Measurements from ENCODE around the gene NFX1.
"Not testable (repeated sequence)": the region's sequence is repeated elsewhere in the genome, so short reads cannot be mapped to it uniquely, and the experiment has no call there.

The NFX1 gene

DNA sequence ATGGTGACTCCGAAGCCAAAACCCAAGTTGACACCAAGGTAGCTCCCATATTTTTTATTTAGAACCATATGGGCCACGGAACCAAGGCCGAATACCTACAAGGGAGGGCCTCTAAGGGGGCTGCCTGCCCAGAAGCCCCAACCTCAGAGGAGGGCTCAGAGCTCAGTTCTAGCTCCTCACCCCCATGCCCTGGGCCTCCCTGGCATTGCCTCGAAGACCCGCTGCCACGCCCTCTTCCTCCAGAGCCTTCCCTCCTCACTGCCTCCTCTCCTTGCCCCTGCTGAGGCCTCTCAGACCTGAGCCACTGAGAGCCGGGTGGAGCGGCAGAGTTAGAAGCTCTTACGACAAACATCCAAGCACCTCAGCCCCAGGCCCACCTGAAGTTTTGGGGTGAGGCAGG lies 96.7 kb downstream of the NFX1 start:
- not testable (repeated sequence) for H3K4me1 ChIP-seq (ENCODE audit: control insufficient read depth, insufficient read depth, low read length, poor library complexity, severe bottlenecking); H3K27ac ChIP-seq (ENCODE audit: low read depth, low read length, severe bottlenecking); H3K9me3 ChIP-seq (ENCODE audit: control insufficient read depth, low read length); H3K4me3 ChIP-seq (ENCODE audit: extremely low read depth, insufficient read depth, low read length, poor library complexity, severe bottlenecking); H3K36me3 ChIP-seq (ENCODE audit: control insufficient read depth, insufficient read depth, low read length)
- WGBS, 2 experiments (ENCODE audit: insufficient coverage in 2 of 2), result 94% methylated on average over 3 of the region's 9 CpGs; no CpG with 5 or more reads in 1 of the 2 experiments

DNA sequence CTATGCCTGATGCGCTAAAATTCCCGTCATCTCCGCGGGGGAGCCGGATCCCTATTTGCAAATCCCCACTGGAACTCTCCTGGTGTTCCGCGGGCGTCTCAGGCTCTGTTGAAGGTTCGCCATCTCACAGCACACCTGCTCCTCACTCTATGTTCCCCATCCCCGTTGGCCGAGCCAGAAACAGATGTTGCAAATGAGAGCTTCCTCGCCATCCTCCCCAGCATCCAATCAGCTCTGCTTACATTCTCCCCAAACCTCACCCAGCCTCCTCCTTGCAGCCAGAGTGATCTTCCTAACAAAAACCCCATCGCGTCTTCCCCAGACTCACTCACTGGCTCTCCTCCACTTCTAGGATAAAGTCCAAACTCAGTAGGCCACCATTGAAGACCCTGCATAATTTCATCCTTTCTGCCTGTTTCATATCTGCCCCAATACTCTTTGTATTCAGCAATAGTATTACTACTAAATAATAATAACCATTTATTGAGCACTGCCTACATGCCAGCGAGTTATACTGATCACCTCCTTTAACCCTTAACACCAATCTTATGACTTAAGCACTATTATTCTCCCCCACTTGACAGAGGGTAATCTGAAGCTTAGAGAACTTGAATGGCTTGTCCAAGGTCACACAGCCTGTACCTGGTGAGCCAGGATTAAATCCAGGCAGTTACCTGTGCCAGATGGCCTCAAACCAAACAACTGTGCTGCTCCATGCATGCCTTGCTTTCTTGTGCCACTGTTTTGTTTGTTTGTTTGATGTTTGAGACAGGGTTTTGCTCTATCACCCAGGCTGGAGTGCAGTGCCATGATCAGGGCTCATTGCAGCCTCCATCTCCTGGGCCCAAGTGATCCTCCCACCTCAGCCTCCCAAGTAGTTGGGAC lies 98.0 kb downstream of the NFX1 start:
- 69 to 71% methylated on average over 14 of the region's 15 CpGs for WGBS, 2 experiments (ENCODE audit: insufficient coverage in 2 of 2)
- no peaks in the 10 kb centered on the region for H3K36me3 ChIP-seq (ENCODE audit: control insufficient read depth, insufficient read depth, low read length)
- no peaks in the 10 kb centered on the region for H3K9me3 ChIP-seq (ENCODE audit: control insufficient read depth, low read length)
- H3K4me1 ChIP-seq (ENCODE audit: control insufficient read depth, insufficient read depth, low read length, poor library complexity, severe bottlenecking), result no peaks in the 10 kb centered on the region
- no peak overlapping the region for H3K27ac ChIP-seq (ENCODE audit: low read depth, low read length, severe bottlenecking)
- H3K4me3 ChIP-seq (ENCODE audit: extremely low read depth, insufficient read depth, low read length, poor library complexity, severe bottlenecking), result no peak overlapping the region

DNA sequence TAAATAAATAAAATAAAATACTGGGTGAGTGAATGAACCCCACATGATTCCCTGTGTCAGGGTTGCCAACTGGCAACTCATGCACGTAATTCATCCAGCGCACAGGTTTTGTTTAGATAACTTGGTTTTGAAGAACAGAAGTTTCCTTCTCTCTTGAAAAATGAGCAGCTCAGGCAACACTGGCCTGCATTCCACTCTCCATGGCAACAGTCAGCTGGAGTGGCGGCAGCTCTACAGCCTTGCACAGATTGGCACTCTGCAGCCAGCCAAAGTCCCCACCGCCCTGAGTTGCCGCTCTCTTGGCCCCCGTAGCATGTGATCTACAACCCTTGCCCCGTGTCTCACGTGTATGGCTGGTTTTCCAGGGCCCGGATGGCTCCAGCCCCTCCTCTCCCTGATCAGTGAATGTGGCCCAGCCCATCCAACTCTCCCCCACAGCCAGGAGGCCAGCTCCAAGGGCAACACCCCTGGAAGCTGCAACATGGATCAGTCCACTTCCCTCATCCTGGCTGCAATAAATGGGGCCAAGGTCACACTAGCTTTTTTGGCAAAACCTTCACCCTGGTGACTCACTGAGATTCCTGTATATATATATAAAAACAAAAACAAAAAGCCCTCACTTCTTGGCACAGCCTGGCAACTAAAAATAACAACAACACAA lies 100.9 kb downstream of the NFX1 start:
- H3K4me3 ChIP-seq (ENCODE audit: extremely low read depth, insufficient read depth, low read length, poor library complexity, severe bottlenecking); H3K4me1 ChIP-seq (ENCODE audit: control insufficient read depth, insufficient read depth, low read length, poor library complexity, severe bottlenecking); H3K36me3 ChIP-seq (ENCODE audit: control insufficient read depth, insufficient read depth, low read length); H3K9me3 ChIP-seq (ENCODE audit: control insufficient read depth, low read length): not testable (repeated sequence)
- peak overlapping the region; percentile 69 for H3K27ac ChIP-seq (ENCODE audit: low read depth, low read length, severe bottlenecking)
- WGBS, 2 experiments (ENCODE audit: insufficient coverage in 2 of 2), result 60% methylated on average over 2 of the region's 9 CpGs; no CpG with 5 or more reads in 1 of the 2 experiments

DNA sequence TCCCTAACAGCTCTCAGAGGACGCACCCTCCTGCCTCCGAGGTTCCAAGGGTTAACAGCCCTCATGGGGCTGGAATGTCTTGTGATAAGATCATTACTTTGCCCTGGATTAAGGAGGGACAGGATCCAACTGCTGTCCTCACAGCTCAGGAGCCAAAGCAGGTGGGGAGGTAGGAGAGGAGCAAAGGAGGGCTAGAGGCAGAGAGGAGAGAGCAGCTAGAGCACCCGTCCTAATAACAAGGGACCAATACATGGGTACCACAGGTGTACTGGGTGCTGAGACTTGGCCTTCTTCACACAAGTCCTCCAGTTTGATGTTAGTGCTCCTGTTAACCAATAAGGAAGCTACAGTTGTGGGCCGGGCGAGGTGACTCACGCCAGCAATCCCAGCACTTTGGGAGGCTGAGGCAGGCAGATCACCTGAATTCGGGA lies 102.3 kb downstream of the NFX1 start:
- 87% methylated on average over 7 of the region's 7 CpGs for WGBS, 2 experiments (ENCODE audit: insufficient coverage in 2 of 2)
- not testable (repeated sequence) for H3K36me3 ChIP-seq (ENCODE audit: control insufficient read depth, insufficient read depth, low read length); H3K9me3 ChIP-seq (ENCODE audit: control insufficient read depth, low read length); H3K4me3 ChIP-seq (ENCODE audit: extremely low read depth, insufficient read depth, low read length, poor library complexity, severe bottlenecking); H3K4me1 ChIP-seq (ENCODE audit: control insufficient read depth, insufficient read depth, low read length, poor library complexity, severe bottlenecking); H3K27ac ChIP-seq (ENCODE audit: low read depth, low read length, severe bottlenecking)

DNA sequence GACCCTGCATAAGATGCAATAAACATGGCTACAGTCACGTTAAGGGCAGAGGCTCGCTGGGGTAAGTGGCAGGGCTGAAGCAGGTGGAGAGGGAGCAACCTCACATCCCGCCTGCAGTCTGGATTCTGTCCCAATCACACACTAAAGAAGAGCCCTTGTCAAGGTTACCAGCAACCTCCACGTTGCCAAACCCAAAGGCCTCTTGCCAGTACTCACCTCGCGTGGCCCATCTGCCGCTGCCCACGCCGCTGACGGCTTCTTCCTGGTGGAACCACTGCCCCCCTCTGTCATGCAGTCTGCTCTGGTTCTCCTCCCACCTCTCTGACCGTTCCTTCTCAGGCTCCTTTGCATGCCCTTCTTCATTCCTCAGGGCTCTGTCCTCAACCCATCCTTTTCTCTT lies 103.3 kb downstream of the NFX1 start:
- H3K27ac ChIP-seq (ENCODE audit: low read depth, low read length, severe bottlenecking), result no peak overlapping the region
- H3K9me3 ChIP-seq (ENCODE audit: control insufficient read depth, low read length), result no peaks in the 10 kb centered on the region
- no peak overlapping the region for H3K4me3 ChIP-seq (ENCODE audit: extremely low read depth, insufficient read depth, low read length, poor library complexity, severe bottlenecking)
- no peaks in the 10 kb centered on the region for H3K4me1 ChIP-seq (ENCODE audit: control insufficient read depth, insufficient read depth, low read length, poor library complexity, severe bottlenecking)
- no peaks in the 10 kb centered on the region for H3K36me3 ChIP-seq (ENCODE audit: control insufficient read depth, insufficient read depth, low read length)
- WGBS, 2 experiments (ENCODE audit: insufficient coverage in 2 of 2), result 87 to 93% methylated on average over 8 of the region's 11 CpGs

DNA sequence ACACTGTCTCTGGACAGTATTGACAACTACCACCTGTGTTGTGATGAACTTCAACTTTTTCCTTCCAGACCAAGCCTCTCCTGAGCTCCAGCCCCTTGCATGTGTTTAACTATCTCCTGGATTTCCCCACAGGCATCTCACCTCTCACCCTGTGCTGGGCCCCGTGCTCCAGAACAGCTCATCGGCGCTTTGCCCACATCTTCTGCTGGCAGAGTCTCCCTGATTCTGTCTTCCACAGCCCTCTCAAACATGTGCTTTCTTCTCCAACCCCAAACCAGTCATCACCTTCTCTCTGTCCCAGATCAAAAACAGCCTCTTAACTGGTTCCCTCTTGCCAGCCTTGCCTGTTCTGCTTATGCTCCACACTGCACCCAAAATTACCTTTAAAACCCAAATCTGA lies 103.7 kb downstream of the NFX1 start:
- H3K27ac ChIP-seq (ENCODE audit: low read depth, low read length, severe bottlenecking); H3K4me1 ChIP-seq (ENCODE audit: control insufficient read depth, insufficient read depth, low read length, poor library complexity, severe bottlenecking); H3K4me3 ChIP-seq (ENCODE audit: extremely low read depth, insufficient read depth, low read length, poor library complexity, severe bottlenecking): not testable (repeated sequence)

DNA sequence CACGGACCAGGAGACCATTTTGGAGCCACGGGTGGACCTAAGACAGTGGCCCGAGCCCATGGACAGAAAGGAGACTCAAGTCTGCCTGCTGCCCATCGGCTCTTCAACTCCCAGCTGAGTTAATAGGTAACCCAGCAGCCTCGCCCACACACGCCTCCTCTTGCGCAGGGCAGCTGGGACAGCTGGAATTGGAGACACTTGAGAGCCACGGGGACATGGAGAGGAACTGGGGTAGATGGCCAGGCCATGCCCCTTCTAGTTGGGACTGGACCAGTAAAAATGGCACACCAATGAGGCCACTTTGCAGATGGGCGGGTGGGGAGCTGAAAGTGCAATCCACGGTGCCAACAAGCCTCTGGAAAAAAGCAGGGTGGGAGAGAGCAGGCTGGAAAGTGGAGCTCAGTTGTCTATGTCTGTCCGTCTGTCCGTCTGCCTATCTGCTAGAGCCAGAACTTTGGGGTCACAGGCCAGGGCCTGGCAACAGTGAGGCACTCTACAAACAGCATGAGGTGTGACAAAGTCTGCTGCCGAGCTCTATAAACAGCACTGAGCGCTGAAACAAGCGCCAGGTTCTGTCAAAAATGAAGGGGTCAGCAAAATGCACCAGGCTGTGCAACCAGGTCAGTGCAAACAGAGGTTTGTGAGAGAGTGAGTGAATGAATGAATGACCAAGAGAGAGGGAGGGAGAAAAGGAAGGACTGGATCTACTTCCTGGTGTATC lies 105.0 kb downstream of the NFX1 start:
- H3K9me3 ChIP-seq (ENCODE audit: control insufficient read depth, low read length); H3K4me3 ChIP-seq (ENCODE audit: extremely low read depth, insufficient read depth, low read length, poor library complexity, severe bottlenecking); H3K36me3 ChIP-seq (ENCODE audit: control insufficient read depth, insufficient read depth, low read length); H3K27ac ChIP-seq (ENCODE audit: low read depth, low read length, severe bottlenecking); H3K4me1 ChIP-seq (ENCODE audit: control insufficient read depth, insufficient read depth, low read length, poor library complexity, severe bottlenecking): not testable (repeated sequence)
- WGBS, 2 experiments (ENCODE audit: insufficient coverage in 2 of 2), result 91 to 94% methylated on average over 12 to 15 of the region's 15 CpGs

More for the DNA sequence above, 103.7 kb downstream of the NFX1 start:
- H3K36me3 ChIP-seq (ENCODE audit: control insufficient read depth, insufficient read depth, low read length); H3K9me3 ChIP-seq (ENCODE audit: control insufficient read depth, low read length): not testable (repeated sequence)
- 89 to 90% methylated on average over 3 of the region's 3 CpGs for WGBS, 2 experiments (ENCODE audit: insufficient coverage in 2 of 2)

DNA sequence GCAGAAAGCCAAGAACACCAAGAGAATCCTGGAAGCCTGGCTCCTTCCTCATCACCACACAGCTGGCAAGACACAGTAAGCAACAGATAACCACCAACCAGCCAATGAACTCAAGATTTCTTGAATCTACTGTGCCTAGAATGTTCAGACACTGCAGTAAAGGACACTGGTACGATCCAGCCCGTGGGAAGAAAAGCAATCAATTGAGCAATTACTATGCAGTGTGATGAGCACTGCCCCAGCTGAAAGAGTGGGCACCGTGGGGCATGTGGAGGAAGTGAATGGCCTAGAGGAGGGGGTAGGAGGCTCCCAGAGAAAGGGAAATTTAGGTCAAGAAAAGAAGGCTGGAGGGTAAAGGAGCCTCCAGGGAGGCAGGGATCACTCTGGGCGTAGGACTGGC lies 107.5 kb downstream of the NFX1 start:
- H3K4me3 ChIP-seq (ENCODE audit: extremely low read depth, insufficient read depth, low read length, poor library complexity, severe bottlenecking); H3K36me3 ChIP-seq (ENCODE audit: control insufficient read depth, insufficient read depth, low read length); H3K4me1 ChIP-seq (ENCODE audit: control insufficient read depth, insufficient read depth, low read length, poor library complexity, severe bottlenecking); H3K9me3 ChIP-seq (ENCODE audit: control insufficient read depth, low read length); H3K27ac ChIP-seq (ENCODE audit: low read depth, low read length, severe bottlenecking): not testable (repeated sequence)
- 100% methylated on average over 1 of the region's 4 CpGs; no CpG with 5 or more reads in 1 of the 2 experiments for WGBS, 2 experiments (ENCODE audit: insufficient coverage in 2 of 2)

DNA sequence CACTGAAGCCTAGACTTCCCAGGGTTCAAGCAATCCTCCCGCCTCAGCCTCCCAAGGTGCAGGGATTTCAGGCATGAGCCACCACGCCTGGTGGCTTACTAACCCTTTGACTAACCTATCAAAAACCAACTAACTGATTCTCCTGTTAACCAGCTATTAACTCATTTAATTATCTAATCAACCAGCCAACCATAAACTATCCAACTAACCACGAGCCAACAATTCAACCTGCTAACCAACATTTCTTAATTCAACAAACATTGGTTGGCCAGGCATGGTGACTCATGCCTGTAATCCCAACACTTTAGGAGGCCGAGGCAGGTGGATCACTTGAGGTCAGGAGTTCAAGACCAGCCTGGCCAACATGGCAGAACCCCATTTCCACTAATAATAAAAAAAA lies 108.7 kb downstream of the NFX1 start:
- not testable (repeated sequence) for H3K9me3 ChIP-seq (ENCODE audit: control insufficient read depth, low read length); H3K36me3 ChIP-seq (ENCODE audit: control insufficient read depth, insufficient read depth, low read length); H3K4me3 ChIP-seq (ENCODE audit: extremely low read depth, insufficient read depth, low read length, poor library complexity, severe bottlenecking); H3K27ac ChIP-seq (ENCODE audit: low read depth, low read length, severe bottlenecking); H3K4me1 ChIP-seq (ENCODE audit: control insufficient read depth, insufficient read depth, low read length, poor library complexity, severe bottlenecking)
- WGBS, 2 experiments (ENCODE audit: insufficient coverage in 2 of 2), result 88 to 91% methylated on average over 2 to 3 of the region's 4 CpGs

DNA sequence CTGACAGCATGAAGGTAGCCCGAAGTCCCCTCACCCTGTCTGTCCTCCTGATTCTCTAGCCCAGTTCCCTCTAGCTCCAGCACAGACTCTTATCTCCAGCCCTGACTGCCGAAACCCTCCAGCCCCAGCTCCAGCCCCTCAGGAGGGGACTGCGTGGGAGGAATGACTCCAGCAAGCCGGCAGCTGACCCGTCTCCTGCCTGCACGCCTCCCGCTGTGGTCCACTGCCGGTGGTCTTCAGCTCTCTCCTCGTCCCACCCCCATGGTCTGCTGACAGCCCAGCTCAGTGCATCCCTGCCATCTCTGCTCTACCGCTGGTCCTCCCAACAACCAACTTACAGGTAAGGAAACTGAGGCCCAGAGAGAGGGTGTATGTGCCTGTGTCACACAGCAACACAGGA lies 111.5 kb downstream of the NFX1 start:
- not testable (repeated sequence) for H3K36me3 ChIP-seq (ENCODE audit: control insufficient read depth, insufficient read depth, low read length); H3K27ac ChIP-seq (ENCODE audit: low read depth, low read length, severe bottlenecking); H3K9me3 ChIP-seq (ENCODE audit: control insufficient read depth, low read length); H3K4me3 ChIP-seq (ENCODE audit: extremely low read depth, insufficient read depth, low read length, poor library complexity, severe bottlenecking); H3K4me1 ChIP-seq (ENCODE audit: control insufficient read depth, insufficient read depth, low read length, poor library complexity, severe bottlenecking)
- WGBS, 2 experiments (ENCODE audit: insufficient coverage in 2 of 2), result 28% methylated on average over 3 of the region's 10 CpGs; no CpG with 5 or more reads in 1 of the 2 experiments
